ENCODE measurements around the gene RRP1. TPM values are rescaled to one million over a fixed set of nuclear protein-coding genes. Genes with fewer than 3 reads are reported as not detected.
"Not testable (repeated sequence)": the region's sequence is repeated elsewhere in the genome, so short reads cannot be mapped to it uniquely, and the experiment has no call there.

Gene RRP1
- total and polyA plus RNA-seq, 7 experiments from 2014 or later, result 10.1 to 33.1 (median 24.7) TPM

GRCh38 chr21:43820466-43820865, 31.1 kb downstream of the RRP1 start:
- DNase-seq, result no peak
- POLR2A ChIA-PET, result no interaction called here
- no peaks in the 10 kb centered on the region for H3K27me3 ChIP-seq (ENCODE audit: control insufficient read depth in 2 of 2, insufficient read depth in 2 of 2, low read length in 2 of 2)
- Mint-ChIP-seq H3K4me3 (no peak overlapping the region), H3K36me3 (peaks cover 5 to 10% (median 8%) of the 10 kb centered on the region in 5 donors), H3K9me3 (peaks cover 4 to 8% (median 6%) of the 10 kb centered on the region in 11 donors), H3K27ac (no peak overlapping the region), H3K27me3 (peaks cover 0 to 6% (median 0%) of the 10 kb centered on the region in 5 donors), H3K4me1 (peaks cover 0 to 8% (median 0%) of the 10 kb centered on the region in 7 donors)
- no peaks in the 10 kb centered on the region for H3K4me1 ChIP-seq (ENCODE audit: control insufficient read depth in 2 of 2, insufficient read depth in 2 of 2, low read length in 2 of 2)
- no peak for ATAC-seq
- no peak overlapping the region for H3K4me3 ChIP-seq (ENCODE audit: low read length)
- no peak overlapping the region for H3K27ac ChIP-seq (ENCODE audit: low read depth, low read length)
- CTCF ChIA-PET, result no interaction called here
- intact Hi-C loops (cut with micrococcal nuclease), result no loop called here
- H3K9me3 ChIP-seq (ENCODE audit: control insufficient read depth in 2 of 3, low read length in 3 of 3), result peaks cover 0 to 9% (median 0%) of the 10 kb centered on the region in 3 experiments
- H3K36me3 ChIP-seq (ENCODE audit: control insufficient read depth in 2 of 3, insufficient read depth in 3 of 3, low read length in 3 of 3), result no peaks in the 10 kb centered on the region

- H3K36me3 Mint-ChIP-seq, result peaks cover 5 to 10% (median 8%) of the 10 kb centered on the region in 5 donors
- CTCF ChIA-PET; H3K27ac ChIP-seq (ENCODE audit: low read depth, low read length); H3K9me3 ChIP-seq (ENCODE audit: control insufficient read depth in 2 of 3, low read length in 3 of 3); H3K27ac Mint-ChIP-seq; H3K4me3 Mint-ChIP-seq; POLR2A ChIA-PET; DNase-seq; ATAC-seq; H3K4me3 ChIP-seq (ENCODE audit: low read length); H3K4me1 ChIP-seq (ENCODE audit: control insufficient read depth in 2 of 2, insufficient read depth in 2 of 2, low read length in 2 of 2); H3K36me3 ChIP-seq (ENCODE audit: control insufficient read depth in 2 of 3, insufficient read depth in 3 of 3, low read length in 3 of 3); H3K4me1 Mint-ChIP-seq; H3K27me3 ChIP-seq (ENCODE audit: control insufficient read depth in 2 of 2, insufficient read depth in 2 of 2, low read length in 2 of 2); H3K9me3 Mint-ChIP-seq; intact Hi-C loops (cut with micrococcal nuclease): not testable (repeated sequence)
- H3K27me3 Mint-ChIP-seq, result peaks cover 0 to 11% (median 0%) of the 10 kb centered on the region in 5 donors
Observed at GRCh38 chr21:43822166-43822565, 32.8 kb downstream of the RRP1 start.

- CTCF ChIA-PET; H3K27ac Mint-ChIP-seq; H3K4me3 Mint-ChIP-seq; H3K4me3 ChIP-seq (ENCODE audit: low read length); H3K4me1 ChIP-seq (ENCODE audit: control insufficient read depth in 2 of 2, insufficient read depth in 2 of 2, low read length in 2 of 2); intact Hi-C loops (cut with micrococcal nuclease); H3K27me3 ChIP-seq (ENCODE audit: control insufficient read depth in 2 of 2, insufficient read depth in 2 of 2, low read length in 2 of 2); H3K36me3 ChIP-seq (ENCODE audit: control insufficient read depth in 2 of 3, insufficient read depth in 3 of 3, low read length in 3 of 3); H3K9me3 Mint-ChIP-seq; ATAC-seq; DNase-seq; H3K4me1 Mint-ChIP-seq; H3K27ac ChIP-seq (ENCODE audit: low read depth, low read length); POLR2A ChIA-PET; H3K9me3 ChIP-seq (ENCODE audit: control insufficient read depth in 2 of 3, low read length in 3 of 3): not testable (repeated sequence)
- peaks cover 5 to 10% (median 8%) of the 10 kb centered on the region in 5 donors for H3K36me3 Mint-ChIP-seq
- peaks cover 0 to 11% (median 0%) of the 10 kb centered on the region in 5 donors for H3K27me3 Mint-ChIP-seq
Observed at GRCh38 chr21:43822741-43823140, 33.4 kb downstream of the RRP1 start.

GRCh38 chr21:43824333-43825241, 35.2 kb downstream of the RRP1 start:
- H3K27ac ChIP-seq (ENCODE audit: low read depth, low read length), result no peak overlapping the region
- H3K27me3 ChIP-seq (ENCODE audit: control insufficient read depth in 2 of 2, insufficient read depth in 2 of 2, low read length in 2 of 2), result no peaks in the 10 kb centered on the region
- ChIA-PET POLR2A (no interaction called here), CTCF (no interaction called here)
- H3K4me3 ChIP-seq (ENCODE audit: low read length), result no peak overlapping the region
- peaks cover 0 to 4% (median 0%) of the 10 kb centered on the region in 5 donors for H3K36me3 Mint-ChIP-seq
- H3K27ac Mint-ChIP-seq, result no peak overlapping the region
- H3K4me1 Mint-ChIP-seq, result peaks cover 0 to 3% (median 0%) of the 10 kb centered on the region in 7 donors
- no peaks in the 10 kb centered on the region for H3K4me1 ChIP-seq (ENCODE audit: control insufficient read depth in 2 of 2, insufficient read depth in 2 of 2, low read length in 2 of 2)
- ATAC-seq (no peak), DNase-seq (no peak)
- intact Hi-C loops (cut with micrococcal nuclease), result no loop called here
- no peaks in the 10 kb centered on the region for H3K9me3 Mint-ChIP-seq
- no peaks in the 10 kb centered on the region for H3K36me3 ChIP-seq (ENCODE audit: control insufficient read depth in 2 of 3, insufficient read depth in 3 of 3, low read length in 3 of 3)
- H3K27me3 Mint-ChIP-seq, result peaks cover 0 to 18% (median 0%) of the 10 kb centered on the region in 5 donors
- no peaks in the 10 kb centered on the region for H3K9me3 ChIP-seq (ENCODE audit: control insufficient read depth in 2 of 3, low read length in 3 of 3)
- no peak overlapping the region for H3K4me3 Mint-ChIP-seq

GRCh38 chr21:43825242-43825935, 36.0 kb downstream of the RRP1 start:
- Histone ChIP-seq H3K9me3 (ENCODE audit: control insufficient read depth in 2 of 3, low read length in 3 of 3) (no peaks in the 10 kb centered on the region), H3K36me3 (ENCODE audit: control insufficient read depth in 2 of 3, insufficient read depth in 3 of 3, low read length in 3 of 3) (no peaks in the 10 kb centered on the region), H3K27me3 (ENCODE audit: control insufficient read depth in 2 of 2, insufficient read depth in 2 of 2, low read length in 2 of 2) (no peaks in the 10 kb centered on the region), H3K4me3 (ENCODE audit: low read length) (no peak overlapping the region), H3K27ac (ENCODE audit: low read depth, low read length) (no peak overlapping the region), H3K4me1 (ENCODE audit: control insufficient read depth in 2 of 2, insufficient read depth in 2 of 2, low read length in 2 of 2) (no peaks in the 10 kb centered on the region)
- no peak for DNase-seq
- Mint-ChIP-seq H3K27me3 (peaks cover 0 to 24% (median 0%) of the 10 kb centered on the region in 5 donors), H3K36me3 (no peaks in the 10 kb centered on the region), H3K4me3 (no peak overlapping the region), H3K9me3 (no peaks in the 10 kb centered on the region), H3K4me1 (peaks cover 0 to 3% (median 0%) of the 10 kb centered on the region in 7 donors), H3K27ac (no peak overlapping the region)
- CTCF ChIA-PET, result no interaction called here
- POLR2A ChIA-PET, result no interaction called here
- intact Hi-C loops (cut with micrococcal nuclease), result no loop called here
- no peak for ATAC-seq

GRCh38 chr21:43825936-43826622, 36.7 kb downstream of the RRP1 start:
- Mint-ChIP-seq H3K27me3 (peaks cover 0 to 26% (median 0%) of the 10 kb centered on the region in 5 donors), H3K4me1 (peaks cover 0 to 3% (median 0%) of the 10 kb centered on the region in 7 donors), H3K36me3 (no peaks in the 10 kb centered on the region), H3K4me3 (no peak overlapping the region), H3K27ac (no peak overlapping the region), H3K9me3 (no peaks in the 10 kb centered on the region)
- Histone ChIP-seq H3K9me3 (ENCODE audit: control insufficient read depth in 2 of 3, low read length in 3 of 3) (no peaks in the 10 kb centered on the region), H3K36me3 (ENCODE audit: control insufficient read depth in 2 of 3, insufficient read depth in 3 of 3, low read length in 3 of 3) (no peaks in the 10 kb centered on the region), H3K27me3 (ENCODE audit: control insufficient read depth in 2 of 2, insufficient read depth in 2 of 2, low read length in 2 of 2) (no peaks in the 10 kb centered on the region), H3K27ac (ENCODE audit: low read depth, low read length) (no peak overlapping the region), H3K4me1 (ENCODE audit: control insufficient read depth in 2 of 2, insufficient read depth in 2 of 2, low read length in 2 of 2) (no peaks in the 10 kb centered on the region), H3K4me3 (ENCODE audit: low read length) (no peak overlapping the region)
- ATAC-seq, result no peak
- DNase-seq, result no peak
- POLR2A ChIA-PET, result no interaction called here
- CTCF ChIA-PET, result interaction anchor here (0.7 kb wide), 1 partner anchor 654 kb away, joined by 3 read pairs; no protein-coding TSS in a partner anchor
- intact Hi-C loops (cut with micrococcal nuclease), result no loop called here
